ENCODE measurements around the gene CYTH3.

Gene CYTH3

GRCh38 chr7:6256677-6257535, 15.5 kb downstream of the CYTH3 start:
- DNase-seq (ENCODE audit: low spot score): peak; percentile 45

GRCh38 chr7:6256109-6256483, 16.3 kb downstream of the CYTH3 start:
- DNase-seq (ENCODE audit: low spot score): no peak

GRCh38 chr7:6254866-6255265, 17.6 kb downstream of the CYTH3 start:
- DNase-seq (ENCODE audit: low spot score): no peak

GRCh38 chr7:6252748-6253147, 19.7 kb downstream of the CYTH3 start:
- no peak for DNase-seq (ENCODE audit: low spot score)

GRCh38 chr7:6252341-6252746, 20.1 kb downstream of the CYTH3 start:
- DNase-seq (ENCODE audit: low spot score): no peak

GRCh38 chr7:6251653-6252052, 20.8 kb downstream of the CYTH3 start:
- DNase-seq (ENCODE audit: low spot score): no peak

GRCh38 chr7:6250364-6250833, 22.0 kb downstream of the CYTH3 start:
- no peak for DNase-seq (ENCODE audit: low spot score)

- no peak for DNase-seq (ENCODE audit: low spot score)
Measured at GRCh38 chr7:6249043-6249442, 23.4 kb downstream of the CYTH3 start.

GRCh38 chr7:6248581-6248980, 23.8 kb downstream of the CYTH3 start:
- no peak for DNase-seq (ENCODE audit: low spot score)

GRCh38 chr7:6246251-6246917, 26.0 kb downstream of the CYTH3 start:
- DNase-seq (ENCODE audit: low spot score): no peak

GRCh38 chr7:6244021-6244420, 28.4 kb downstream of the CYTH3 start:
- DNase-seq (ENCODE audit: low spot score): no peak

- DNase-seq (ENCODE audit: low spot score): no peak
Measured at GRCh38 chr7:6243168-6243567, 29.3 kb downstream of the CYTH3 start.

- DNase-seq (ENCODE audit: low spot score): no peak
Measured at GRCh38 chr7:6242561-6242960, 29.9 kb downstream of the CYTH3 start.

- DNase-seq (ENCODE audit: low spot score): no peak
Measured at GRCh38 chr7:6241607-6241973, 30.8 kb downstream of the CYTH3 start.

- DNase-seq (ENCODE audit: low spot score): no peak
Measured at GRCh38 chr7:6238309-6238925, 34.0 kb downstream of the CYTH3 start.

- no peak for DNase-seq (ENCODE audit: low spot score)
Measured at GRCh38 chr7:6237730-6238129, 34.7 kb downstream of the CYTH3 start.

GRCh38 chr7:6237011-6237410, 35.4 kb downstream of the CYTH3 start:
- no peak for DNase-seq (ENCODE audit: low spot score)

GRCh38 chr7:6235029-6235871, 37.2 kb downstream of the CYTH3 start:
- DNase-seq (ENCODE audit: low spot score): no peak

- DNase-seq (ENCODE audit: low spot score): no peak
Measured at GRCh38 chr7:6234384-6234783, 38.0 kb downstream of the CYTH3 start.

GRCh38 chr7:6232534-6232933, 39.9 kb downstream of the CYTH3 start:
- peak; percentile 14 for DNase-seq (ENCODE audit: low spot score)

GRCh38 chr7:6232116-6232515, 40.3 kb downstream of the CYTH3 start:
- DNase-seq (ENCODE audit: low spot score): no peak

GRCh38 chr7:6231184-6231583, 41.2 kb downstream of the CYTH3 start:
- no peak for DNase-seq (ENCODE audit: low spot score)
